MM.1S (cell line): ENCODE results near the gene LIMCH1.

ENCODE experiments used
- EZH2 ChIP-seq: fragments of 300-600 bp; sonication (generic); optimal IDR thresholded peaks from 2 replicates; pipeline ENCODE3; 2017; ENCODE audit warnings: low read depth, mild to moderate bottlenecking, antibody characterized with exemption, low read length, mixed read lengths
- EZH2phosphoT487 ChIP-seq: fragments of 300-600 bp; sonication (generic); IDR thresholded peaks from 2 replicates; pipeline ENCODE4 v1.6.1; 2018; ENCODE audit warnings: antibody characterized with exemption, low read length
- TF ChIP-seq, protein P1 (sequence below): fragments of 300-600 bp; sonication (generic); IDR thresholded peaks from 2 replicates; pipeline ENCODE4 v1.5.1; 2016; ENCODE audit warnings: antibody characterized with exemption, low read length, mixed read lengths

- TF ChIP-seq, protein P1, sequence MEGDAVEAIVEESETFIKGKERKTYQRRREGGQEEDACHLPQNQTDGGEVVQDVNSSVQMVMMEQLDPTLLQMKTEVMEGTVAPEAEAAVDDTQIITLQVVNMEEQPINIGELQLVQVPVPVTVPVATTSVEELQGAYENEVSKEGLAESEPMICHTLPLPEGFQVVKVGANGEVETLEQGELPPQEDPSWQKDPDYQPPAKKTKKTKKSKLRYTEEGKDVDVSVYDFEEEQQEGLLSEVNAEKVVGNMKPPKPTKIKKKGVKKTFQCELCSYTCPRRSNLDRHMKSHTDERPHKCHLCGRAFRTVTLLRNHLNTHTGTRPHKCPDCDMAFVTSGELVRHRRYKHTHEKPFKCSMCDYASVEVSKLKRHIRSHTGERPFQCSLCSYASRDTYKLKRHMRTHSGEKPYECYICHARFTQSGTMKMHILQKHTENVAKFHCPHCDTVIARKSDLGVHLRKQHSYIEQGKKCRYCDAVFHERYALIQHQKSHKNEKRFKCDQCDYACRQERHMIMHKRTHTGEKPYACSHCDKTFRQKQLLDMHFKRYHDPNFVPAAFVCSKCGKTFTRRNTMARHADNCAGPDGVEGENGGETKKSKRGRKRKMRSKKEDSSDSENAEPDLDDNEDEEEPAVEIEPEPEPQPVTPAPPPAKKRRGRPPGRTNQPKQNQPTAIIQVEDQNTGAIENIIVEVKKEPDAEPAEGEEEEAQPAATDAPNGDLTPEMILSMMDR, result no peak
- TF ChIP-seq EZH2 (no peak), EZH2phosphoT487 (no peak)
Observed at GRCh38 chr4:41712425-41712824, 174.5 kb downstream of the LIMCH1 start.
